HepG2 (cell line): ENCODE results near the gene LCLAT1. TPM values are rescaled to one million over a fixed set of nuclear protein-coding genes. Genes with fewer than 3 reads are reported as not detected.

Source experiments
- ATAC-seq: fragments of 200-7000 bp; cut with Tn5 transposase; 3 replicates; pipeline ENCODE4 v1.9.1; 2020; ENCODE audit warnings: mild to moderate bottlenecking, moderate library complexity
- BruUV-seq: library from RNA; stranded (reverse); fragments of 400-500 nt; replicated peaks from 2 replicates; lab custom pipeline; 2021; lab: Mats Ljungman, UMichigan
- CTCF ChIA-PET: fragments of 300-600 bp; formaldehyde crosslinking; extraction: SDS; loops from one replicate; lab custom pipeline; 2021; ENCODE audit warnings: low total read pairs, inconsistent platforms, low intra/inter-chr PET ratio; lab: Yijun Ruan, JAX
- POLR2A ChIA-PET: fragments of 350-600 bp; sonication (Branson Sonifier 250); formaldehyde crosslinking; loops from one replicate; lab custom pipeline; 2020; ENCODE audit warnings: antibody characterized with exemption, inconsistent platforms; lab: Yijun Ruan, JAX
- DNase-seq: peaks from one replicate; pipeline ENCODE4 v3.0.0-alpha.2; 2015; ENCODE audit warnings: low spot score
- FAIRE-seq: peaks from 3 replicates; lab custom pipeline; 2011; peaks lifted over from hg19 to GRCh38; lab: Jason Lieb, UNC
- H2AFZ ChIP-seq: one replicate; pipeline ENCODE4 v1.6.1; 2011; ENCODE audit warnings: low read length, inconsistent platforms
- H3K27ac ChIP-seq: fragments of 300-600 bp; 3 replicates; pipeline ENCODE4 v1.8.0; 2011; ENCODE audit warnings: mixed run types, mild to moderate bottlenecking, mixed read lengths, low read length, inconsistent platforms; ENCODE audit not compliant: insufficient read depth; ENCODE audit errors: extremely low read length
- H3K27me3 ChIP-seq, 2 experiments: fragments of 200-600 bp in 1 of 2; 2 replicates in 1 of 2; 3 replicates in 1 of 2; pipeline versions ENCODE4 v1.6.0 to v1.8.0; 2011; ENCODE audit warnings: low read length in 2 of 2, mild to moderate bottlenecking in 2 of 2, moderate library complexity in 2 of 2, inconsistent platforms in 1 of 2; ENCODE audit not compliant: insufficient read depth in 2 of 2, control insufficient read depth in 1 of 2
- H3K36me3 ChIP-seq, 2 experiments: fragments of 200-600 bp in 1 of 2; replicated peaks in 1 of 2; 2 replicates in 1 of 2; 3 replicates in 1 of 2; pipeline versions ENCODE4 v1.5.1 to v1.8.0; 2011; ENCODE audit warnings: low read length in 2 of 2, inconsistent platforms in 1 of 2; ENCODE audit not compliant: insufficient read depth in 2 of 2, control insufficient read depth in 1 of 2
- H3K4me1 ChIP-seq: 2 replicates; pipeline ENCODE4 v1.5.1; 2012; ENCODE audit warnings: low read length, inconsistent platforms; ENCODE audit not compliant: insufficient read depth
- H3K4me2 ChIP-seq: 2 replicates; pipeline ENCODE4 v1.6.0; 2011; ENCODE audit warnings: low read depth, low read length, inconsistent platforms
- H3K4me3 ChIP-seq, 3 experiments: fragments of 200-600 bp in 1 of 3; sonication (generic), shearing (Covaris generic) in 1 of 3; replicated peaks in 1 of 3; 2 replicates each; pipeline ENCODE4 v1.5.1; 2011 to 2016; ENCODE audit warnings: low read length in 3 of 3, inconsistent platforms in 2 of 3, low read depth in 2 of 3, mild to moderate bottlenecking in 2 of 3, control low read depth in 1 of 3, mixed read lengths in 1 of 3; ENCODE audit not compliant: insufficient read depth in 1 of 3
- H3K79me2 ChIP-seq: one replicate; pipeline ENCODE4 v1.6.1; 2011; ENCODE audit warnings: low read length, inconsistent platforms; ENCODE audit not compliant: insufficient read depth
- H3K9ac ChIP-seq: 2 replicates; pipeline ENCODE4 v1.6.0; 2011; ENCODE audit warnings: mild to moderate bottlenecking, low read depth, low read length, inconsistent platforms; ENCODE audit not compliant: insufficient read depth
- H3K9me3 ChIP-seq: 2 replicates; pipeline ENCODE4 v1.5.1; 2012; ENCODE audit warnings: mild to moderate bottlenecking, low read length
- H4K20me1 ChIP-seq: 2 replicates; pipeline ENCODE4 v1.6.0; 2011; ENCODE audit warnings: inconsistent platforms, mild to moderate bottlenecking, low read length, moderate library complexity; ENCODE audit not compliant: insufficient read depth
- ATF7 ChIP-seq, 2 experiments: fragments of 450-650 bp in 1 of 2; sonication (generic) in 1 of 2; formaldehyde crosslinking in 1 of 2; IDR thresholded peaks; 2 replicates each; pipeline versions ENCODE4 v1.4.0 to v1.6.1; 2016 to 2020; ENCODE audit warnings: antibody characterized with exemption in 1 of 2, mild to moderate bottlenecking in 1 of 2, missing genetic modification reagents in 1 of 2
- MBNL3 ChIP-seq: fragments of 250-450 bp; sonication (Bioruptor Pico); conservative IDR thresholded peaks from 2 replicates; pipeline ENCODE4 v1.8.0; 2022; ENCODE audit warnings: mild to moderate bottlenecking, inconsistent platforms
- ZBTB43 ChIP-seq: sonication (generic); formaldehyde crosslinking; conservative IDR thresholded peaks from 2 replicates; pipeline ENCODE4 v1.4.0; 2020; ENCODE audit warnings: missing genetic modification reagents
- ZNF816 ChIP-seq: sonication (generic); formaldehyde crosslinking; IDR thresholded peaks from 2 replicates; pipeline ENCODE4 v1.8.0; 2022; ENCODE audit warnings: missing genetic modification reagents, mild to moderate bottlenecking, borderline replicate concordance
- WGBS: methylation state at CpG from one replicate; pipeline ENCODE4 v1.1.6; 2017; ENCODE audit warnings: low lambda C conversion rate; 5-methylcytosine and 5-hydroxymethylcytosine counted together
- in situ Hi-C: cut with HindIII; loops from 2 replicates; pipeline ENCODE4 v1.10.0; 2017; ENCODE audit warnings: low pct_unique_long_range_greater_than_20kb; ENCODE audit not compliant: extremely low pct_ligation_motif_present
- intact Hi-C: fragments of 100-400 bp; cut with micrococcal nuclease; formaldehyde crosslinking; loops from one replicate; pipeline ENCODE4 v1.10.0; 2022; ENCODE audit not compliant: unreplicated experiment
- polyA plus RNA-seq, 8 experiments: library from polyadenylated mRNA; depleted of rRNA in 3 of 8; stranded (reverse) in 7 of 8; unstranded in 1 of 8; fragments of >200 nt; fragmentation: Illumina TruSeq in 4 of 8; extraction: Trizol in 4 of 8; gene quantifications; 2 replicates each; pipeline versions ENCODE4 v1.2.1 to v1.2.3, GENCODE V29; 2011 to 2016; ENCODE audit warnings: low read depth in 4 of 8, missing spikeins in 1 of 8, mixed read lengths in 1 of 8; ENCODE audit not compliant: insufficient read depth in 1 of 8
- total RNA-seq, 5 experiments: library from RNA; depleted of rRNA; stranded (reverse); fragments of >200 nt; fragmentation: Illumina TruSeq; extraction: Trizol; gene quantifications; 2 replicates each; pipeline ENCODE4 v1.2.3, GENCODE V29; 2016; ENCODE audit warnings: low read depth in 1 of 5

LCLAT1 gene
- total and polyA plus RNA-seq, 2 of the 13 experiments (the other 11 are each of a cell fraction or from before 2014, with no cell fraction given) = 18.0 to 28.0 TPM

DNA sequence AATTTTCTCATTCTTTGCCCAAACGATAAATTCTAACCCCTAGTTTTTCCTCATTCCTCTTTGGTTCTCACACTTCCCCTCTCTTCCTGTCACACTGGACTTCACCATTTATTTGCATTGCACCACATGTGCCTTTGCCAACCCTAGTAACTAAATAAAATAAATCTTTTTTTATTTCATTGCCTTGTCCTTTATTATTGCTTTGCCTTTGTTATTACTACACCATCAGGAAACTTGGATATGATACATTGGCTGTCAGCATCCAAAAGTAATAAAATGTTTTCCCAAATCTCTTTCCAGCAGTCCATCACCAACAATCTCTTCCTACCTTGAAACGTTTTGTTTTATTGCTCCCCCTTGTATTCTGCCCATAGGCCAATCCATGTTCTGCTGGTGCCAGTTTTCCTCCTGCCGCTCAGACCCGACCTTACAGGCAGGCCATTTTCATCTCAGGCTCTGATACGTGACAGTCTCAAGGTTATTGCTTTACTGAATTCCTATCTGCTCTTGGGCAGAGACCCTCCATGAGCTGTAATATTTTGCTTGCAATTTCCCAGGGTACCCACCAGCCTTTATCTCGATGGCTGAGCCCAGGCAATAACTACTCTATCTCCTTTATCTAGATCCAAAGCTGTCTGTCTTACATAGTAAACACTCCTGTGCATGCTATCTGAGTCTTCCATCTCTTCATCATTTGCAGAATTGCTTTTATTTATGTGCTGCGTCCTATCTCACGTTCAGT lies 19.3 kb upstream of the LCLAT1 start:
- no peak overlapping the region for H3K27ac ChIP-seq
- no peak overlapping the region for H2AFZ ChIP-seq
- H3K79me2 ChIP-seq = no peaks in the 10 kb centered on the region
- BruUV-seq = no TSS peak
- TF ChIP-seq ZNF816 (CRISPR knock-in tag) (0 out of 2 replicates have a peak, but pooled peaks have one; percentile 25), MBNL3 (CRISPR knock-in tag) (no peak)
- CTCF ChIA-PET = no interaction called here
- peak overlapping the region; percentile 5; the same call in 1 of the 2 replicates for H3K4me2 ChIP-seq
- H3K36me3 ChIP-seq = no peaks in the 10 kb centered on the region
- intact Hi-C loops (no loop called here), in situ Hi-C loops (no loop called here)
- ATAC-seq = no peak
- no peaks in the 10 kb centered on the region; a peak in 2 of 5 replicates for H3K27me3 ChIP-seq
- H3K9ac ChIP-seq = no peak overlapping the region
- WGBS = 33% methylated on average over 8 of the region's 8 CpGs
- H3K4me1 ChIP-seq = peaks cover 8% of the 10 kb centered on the region; the same call in 1 of the 2 replicates
- DNase-seq = no peak
- H3K9me3 ChIP-seq = no peaks in the 10 kb centered on the region
- no peak for FAIRE-seq
- no peak overlapping the region for H3K4me3 ChIP-seq
- H4K20me1 ChIP-seq = no peaks in the 10 kb centered on the region
- POLR2A ChIA-PET = no interaction called here

DNA sequence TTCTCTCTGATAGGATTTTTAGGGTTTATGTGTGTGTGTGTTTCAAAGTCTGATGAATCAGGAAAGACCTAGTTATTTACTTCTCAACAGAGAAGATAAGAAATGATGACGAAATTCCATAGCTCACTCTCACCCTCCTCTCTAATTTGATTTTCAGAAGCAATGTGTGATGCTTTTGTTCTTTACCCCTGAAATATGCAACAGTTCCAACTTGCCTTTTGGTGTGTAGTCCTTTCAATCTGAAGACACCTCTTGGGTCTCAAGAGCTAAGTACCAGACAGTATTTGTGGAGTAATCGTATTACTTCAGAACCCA lies 18.7 kb upstream of the LCLAT1 start:
- DNase-seq (no peak), ATAC-seq (no peak), FAIRE-seq (no peak)
- TF ChIP-seq ATF7 (IDR thresholded peaks at IDR 0.05) (peak; percentile 66), ATF7 (CRISPR knock-in tag; IDR thresholded peaks at IDR 0.05) (no peak), ZBTB43 (CRISPR knock-in tag) (no peak)
- no peak overlapping the region for H2AFZ ChIP-seq
- in situ Hi-C loops = no loop called here
- no peaks in the 10 kb centered on the region for H4K20me1 ChIP-seq
- no peaks in the 10 kb centered on the region; a peak in 1 of 5 replicates for H3K27me3 ChIP-seq
- H3K9ac ChIP-seq = no peak overlapping the region
- no peaks in the 10 kb centered on the region for H3K9me3 ChIP-seq
- no peak overlapping the region for H3K27ac ChIP-seq
- WGBS = 44% methylated on average over 2 of the region's 2 CpGs
- ChIA-PET POLR2A (interaction anchor here (0.6 kb wide), 1 partner anchor 74 kb away, joined by 4 read pairs; no protein-coding TSS in a partner anchor), CTCF (no interaction called here)
- no TSS peak for BruUV-seq
- intact Hi-C loops = no loop called here
- no peak overlapping the region for H3K4me3 ChIP-seq
- peaks cover 8% of the 10 kb centered on the region; the same call in 1 of the 2 replicates for H3K4me1 ChIP-seq
- no peaks in the 10 kb centered on the region for H3K79me2 ChIP-seq
- H3K36me3 ChIP-seq = no peaks in the 10 kb centered on the region
- H3K4me2 ChIP-seq = peak overlapping the region; percentile 44
